Measurements from ENCODE around the gene TNFSF12. TPM values are rescaled to one million over a fixed set of nuclear protein-coding genes. Genes with fewer than 3 reads are reported as not detected.
A peak's percentile ranks its signal among the peaks of the same experiment; 100 is the strongest.

TNFSF12 gene
- total RNA-seq, 1 experiment from 2014 or later = not detected

GRCh38 chr17:7549401-7550055 is 670 bp downstream of the TNFSF12 start:
- intact Hi-C loops (cut with micrococcal nuclease; ENCODE audit: unreplicated experiment) = no loop called here
- Mint-ChIP-seq H3K27me3 (ENCODE audit: insufficient read depth, unreplicated experiment) (no peaks in the 10 kb centered on the region), H3K27ac (ENCODE audit: unreplicated experiment) (no peak overlapping the region), H3K36me3 (ENCODE audit: insufficient read depth, unreplicated experiment) (peaks cover 5% of the 10 kb centered on the region), H3K4me3 (ENCODE audit: unreplicated experiment) (no peak overlapping the region), H3K4me1 (ENCODE audit: low read depth, unreplicated experiment) (peaks cover 10% of the 10 kb centered on the region), H3K9me3 (ENCODE audit: unreplicated experiment) (no peaks in the 10 kb centered on the region)
- no peaks in the 10 kb centered on the region for H3K27me3 ChIP-seq (replicated peaks; ENCODE audit: control insufficient read depth, insufficient read depth, low read length)
- H3K4me3 ChIP-seq (ENCODE audit: low read depth, low read length) = no peak overlapping the region
- no peak for DNase-seq
- ChIA-PET POLR2A (no interaction called here), CTCF (no interaction called here)
- BruUV-seq (replicated peaks) = no TSS peak
- no peaks in the 10 kb centered on the region for H3K36me3 ChIP-seq (ENCODE audit: control insufficient read depth, insufficient read depth, low read length)
- TF ChIP-seq CTCF (IDR thresholded peaks at IDR 0.05; ENCODE audit: insufficient read depth in 1 of 2, low read depth in 1 of 2, low read length in 1 of 2, severe bottlenecking in 1 of 2, unreplicated experiment in 1 of 2) = no peak
- peaks cover 4% of the 10 kb centered on the region; the same call in 1 of the 2 replicates for H3K4me1 ChIP-seq
- H3K9me3 ChIP-seq = no peaks in the 10 kb centered on the region

- Histone ChIP-seq H3K36me3 (ENCODE audit: control insufficient read depth, insufficient read depth, low read length) (no peaks in the 10 kb centered on the region), H3K4me1 (peaks cover 4% of the 10 kb centered on the region; the same call in 1 of the 2 replicates), H3K4me3 (ENCODE audit: low read depth, low read length) (no peak overlapping the region), H3K9me3 (no peaks in the 10 kb centered on the region), H3K27me3 (replicated peaks; ENCODE audit: control insufficient read depth, insufficient read depth, low read length) (no peaks in the 10 kb centered on the region)
- Mint-ChIP-seq H3K4me1 (ENCODE audit: low read depth, unreplicated experiment) (peaks cover 13% of the 10 kb centered on the region), H3K9me3 (ENCODE audit: unreplicated experiment) (no peaks in the 10 kb centered on the region), H3K27ac (ENCODE audit: unreplicated experiment) (no peak overlapping the region), H3K27me3 (ENCODE audit: insufficient read depth, unreplicated experiment) (no peaks in the 10 kb centered on the region), H3K36me3 (ENCODE audit: insufficient read depth, unreplicated experiment) (peaks cover 9% of the 10 kb centered on the region), H3K4me3 (ENCODE audit: unreplicated experiment) (no peak overlapping the region)
- no peak for DNase-seq
- POLR2A ChIA-PET = no interaction called here
- BruUV-seq (replicated peaks) = no TSS peak
- intact Hi-C loops (cut with micrococcal nuclease; ENCODE audit: unreplicated experiment) = no loop called here
- TF ChIP-seq CTCF (IDR thresholded peaks at IDR 0.05; ENCODE audit: insufficient read depth in 1 of 2, low read depth in 1 of 2, low read length in 1 of 2, severe bottlenecking in 1 of 2, unreplicated experiment in 1 of 2) = no peak
- CTCF ChIA-PET = no interaction called here
Observed at GRCh38 chr17:7550344-7550743, 1.5 kb downstream of the TNFSF12 start.

GRCh38 chr17:7551396-7551795 is 2.5 kb downstream of the TNFSF12 start:
- Mint-ChIP-seq H3K4me1 (ENCODE audit: low read depth, unreplicated experiment) (peaks cover 17% of the 10 kb centered on the region), H3K36me3 (ENCODE audit: insufficient read depth, unreplicated experiment) (peaks cover 9% of the 10 kb centered on the region), H3K27ac (ENCODE audit: unreplicated experiment) (peak overlapping the region; percentile 45), H3K27me3 (ENCODE audit: insufficient read depth, unreplicated experiment) (no peaks in the 10 kb centered on the region), H3K9me3 (ENCODE audit: unreplicated experiment) (no peaks in the 10 kb centered on the region), H3K4me3 (ENCODE audit: unreplicated experiment) (no peak overlapping the region)
- TF ChIP-seq CTCF (IDR thresholded peaks at IDR 0.05; ENCODE audit: insufficient read depth in 1 of 2, low read depth in 1 of 2, low read length in 1 of 2, severe bottlenecking in 1 of 2, unreplicated experiment in 1 of 2) = no peak
- ChIA-PET POLR2A (interaction anchor here (0.6 kb wide), 1 partner anchor 151 kb away, joined by 3 read pairs; no protein-coding TSS in a partner anchor), CTCF (interaction anchor here (0.6 kb wide), 1 partner anchor 9 kb away, joined by 3 read pairs; no protein-coding TSS in a partner anchor)
- no TSS peak for BruUV-seq (replicated peaks)
- Histone ChIP-seq H3K4me1 (peaks cover 4% of the 10 kb centered on the region; the same call in 1 of the 2 replicates), H3K4me3 (ENCODE audit: low read depth, low read length) (no peak overlapping the region), H3K36me3 (ENCODE audit: control insufficient read depth, insufficient read depth, low read length) (no peaks in the 10 kb centered on the region), H3K27me3 (replicated peaks; ENCODE audit: control insufficient read depth, insufficient read depth, low read length) (no peaks in the 10 kb centered on the region), H3K9me3 (no peaks in the 10 kb centered on the region)
- no peak for DNase-seq
- intact Hi-C loops (cut with micrococcal nuclease; ENCODE audit: unreplicated experiment) = no loop called here

Data from Caco-2 (cell line).